ENCODE results near the gene FOXP1. TPM values are rescaled to one million over a fixed set of nuclear protein-coding genes. Genes with fewer than 3 reads are reported as not detected.
A peak's percentile ranks its signal among the peaks of the same experiment; 100 is the strongest.

Gene FOXP1
- total and polyA plus RNA-seq, 9 of the 15 experiments (the other 6 are each of a cell fraction or from before 2014, with no cell fraction given) = 7.7 to 34.5 (median 13.7) TPM

DNA sequence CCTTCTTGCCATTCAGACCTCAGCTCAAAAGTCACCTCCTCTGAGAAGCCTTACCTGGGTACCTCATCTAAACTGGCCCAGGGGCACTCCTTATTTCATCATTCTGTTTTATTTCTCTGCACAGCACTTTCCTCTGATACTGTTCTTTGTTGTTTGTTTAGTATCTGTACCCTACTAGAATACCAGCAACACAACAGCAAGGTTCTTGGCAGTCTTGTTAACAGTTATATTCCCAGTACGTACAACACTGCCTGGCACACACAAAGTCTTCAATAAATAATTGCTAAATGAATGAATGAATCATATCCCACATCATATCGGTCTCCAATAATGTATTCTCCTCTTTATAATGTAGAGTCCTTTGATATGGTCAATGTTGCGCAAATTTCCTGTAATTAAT lies 188.1 kb downstream of the FOXP1 start:
- ATAC-seq (no peak), FAIRE-seq (no peak), DNase-seq (ENCODE audit: extremely low read depth in 1 of 4, low spot score in 3 of 4) (no peak)
- POLR2A ChIA-PET = interaction anchor here (0.6 to 1.2 kb wide), 2 partner anchors 11 to 28 kb away, joined by 3 to 4 read pairs; no protein-coding TSS in a partner anchor
- H3K9ac ChIP-seq (ENCODE audit: insufficient read depth in 1 of 2, low read depth in 2 of 2, low read length in 2 of 2) = no peak overlapping the region; a peak in 1 of 4 replicates
- CTCF ChIA-PET (ENCODE audit: low intra/inter-chr PET ratio) = no interaction called here
- BruUV-seq (replicated peaks) = no TSS peak
- intact Hi-C loops (cut with micrococcal nuclease) = loop anchor here (10.0 kb wide), 1 partner anchor 151 kb away; no protein-coding TSS in a partner anchor
- H3K79me2 ChIP-seq (ENCODE audit: control insufficient read depth, insufficient read depth, low read length) = peaks cover 23% of the 10 kb centered on the region
- no peak for TF ChIP-seq ARID1B (IDR thresholded peaks at IDR 0.05)
- TF ChIP-seq CEBPB (tag; IDR thresholded peaks at IDR 0.05) = peak; percentile 58
- no peak for TF ChIP-seq ZNF707 (CRISPR knock-in tag; conservative IDR thresholded peaks at IDR 0.05)
- no peak for TF ChIP-seq EWSR1 (IDR thresholded peaks at IDR 0.05; ENCODE audit: borderline replicate concordance, low read depth, partially characterized antibody)
- no peak for TF ChIP-seq ZNF121 (CRISPR knock-in tag; conservative IDR thresholded peaks at IDR 0.05)
- TF ChIP-seq CEBPZ (IDR thresholded peaks at IDR 0.05; ENCODE audit: borderline replicate concordance, low read depth, low read length) = no peak
- H3K27me3 ChIP-seq (ENCODE audit: control insufficient read depth in 2 of 2, insufficient read depth in 2 of 2, low read length in 2 of 2) = no peaks in the 10 kb centered on the region
- H4K20me1 ChIP-seq (replicated peaks; ENCODE audit: control insufficient read depth, insufficient read depth, low read length) = no peaks in the 10 kb centered on the region
- H3K4me2 ChIP-seq (ENCODE audit: insufficient read depth, low read length) = no peak overlapping the region
- H3K36me3 ChIP-seq (ENCODE audit: control insufficient read depth, insufficient read depth, low read length) = no peaks in the 10 kb centered on the region
- H3K9me1 ChIP-seq (ENCODE audit: control insufficient read depth, insufficient read depth, low read length) = no peaks in the 10 kb centered on the region
- 78% methylated on average over 3 of the region's 3 CpGs for WGBS (ENCODE audit: insufficient coverage, low coverage, missing lambda C conversion rate)
- no peaks in the 10 kb centered on the region for H3K9me3 ChIP-seq (replicated peaks; ENCODE audit: control insufficient read depth, insufficient read depth, low read depth, low read length)
- H3K4me1 ChIP-seq (replicated peaks in 1 of 2; ENCODE audit: control insufficient read depth in 2 of 2, insufficient read depth in 2 of 2, low read length in 2 of 2) = peaks cover 10 to 61% of the 10 kb centered on the region in 2 experiments; a peak in 4 of 5 replicates
- H3K27ac ChIP-seq (ENCODE audit: extremely low read depth, low read depth, low read length) = no peak overlapping the region
- no peak overlapping the region for H2AFZ ChIP-seq (ENCODE audit: low read depth, low read length)
- H3K4me3 ChIP-seq = no peak overlapping the region
- in situ Hi-C loops (cut with MboI) = no loop called here
